Thoracic aorta (tissue), 2 donors: ENCODE measurements around the gene RAB28. TPM values are rescaled to one million over a fixed set of nuclear protein-coding genes. Genes with fewer than 3 reads are reported as not detected.
A peak's percentile ranks its signal among the peaks of the same experiment; 100 is the strongest.

ENCODE experiments used
- ATAC-seq: fragments of 150-250 bp; one replicate; pipeline ENCODE4 v1.8.0; 2017; ENCODE audit warnings: low read depth; ENCODE audit not compliant: insufficient number of reproducible peaks, low FRiP score
- DNase-seq: peaks from one replicate; pipeline ENCODE4 v3.0.0-alpha.2; 2020; ENCODE audit warnings: low spot score
- H3K27ac ChIP-seq, 2 donors: fragments of 200-600 bp; sonication (generic); 1 replicate in 1 of 2; 2 replicates in 1 of 2; pipeline ENCODE4 v1.5.1; 2016; ENCODE audit warnings: mild to moderate bottlenecking in 2 of 2, moderate library complexity in 2 of 2
- H3K27me3 ChIP-seq: fragments of 200-600 bp; sonication (generic); replicated peaks from 2 replicates; pipeline ENCODE4 v1.6.0; 2016; ENCODE audit warnings: mild to moderate bottlenecking; ENCODE audit not compliant: insufficient read depth
- H3K36me3 ChIP-seq: fragments of 200-600 bp; sonication (generic); one replicate; pipeline ENCODE4 v1.5.1; 2016
- H3K4me1 ChIP-seq, 2 donors: fragments of 200-600 bp; sonication (generic); 1 replicate in 1 of 2; 2 replicates in 1 of 2; pipeline versions ENCODE4 v1.5.1 to v1.6.0; 2016; ENCODE audit warnings: low read depth in 2 of 2, mild to moderate bottlenecking in 1 of 2; ENCODE audit not compliant: control insufficient read depth in 1 of 2
- H3K4me3 ChIP-seq: fragments of 200-600 bp; sonication (generic); 2 replicates; pipeline ENCODE4 v1.5.1; 2016; ENCODE audit warnings: mild to moderate bottlenecking
- H3K9me3 ChIP-seq: fragments of 200-600 bp; sonication (generic); 2 replicates; pipeline ENCODE4 v1.5.1; 2016
- total RNA-seq, 2 donors: library from RNA; depleted of rRNA; stranded (reverse); fragments of >200 nt; gene quantifications; one replicate each; pipeline versions ENCODE4 v1.1.0 to v1.2.3, GENCODE V29; 2016
- TF ChIP-seq, protein P1 (sequence below): fragments of 200-600 bp; sonication (generic); IDR thresholded peaks from one replicate; pipeline ENCODE4 v1.5.1; 2019; ENCODE audit warnings: antibody characterized with exemption

Gene RAB28
- 10 to 100 TPM; 17.3 to 24.8 TPM for total RNA-seq

DNA sequence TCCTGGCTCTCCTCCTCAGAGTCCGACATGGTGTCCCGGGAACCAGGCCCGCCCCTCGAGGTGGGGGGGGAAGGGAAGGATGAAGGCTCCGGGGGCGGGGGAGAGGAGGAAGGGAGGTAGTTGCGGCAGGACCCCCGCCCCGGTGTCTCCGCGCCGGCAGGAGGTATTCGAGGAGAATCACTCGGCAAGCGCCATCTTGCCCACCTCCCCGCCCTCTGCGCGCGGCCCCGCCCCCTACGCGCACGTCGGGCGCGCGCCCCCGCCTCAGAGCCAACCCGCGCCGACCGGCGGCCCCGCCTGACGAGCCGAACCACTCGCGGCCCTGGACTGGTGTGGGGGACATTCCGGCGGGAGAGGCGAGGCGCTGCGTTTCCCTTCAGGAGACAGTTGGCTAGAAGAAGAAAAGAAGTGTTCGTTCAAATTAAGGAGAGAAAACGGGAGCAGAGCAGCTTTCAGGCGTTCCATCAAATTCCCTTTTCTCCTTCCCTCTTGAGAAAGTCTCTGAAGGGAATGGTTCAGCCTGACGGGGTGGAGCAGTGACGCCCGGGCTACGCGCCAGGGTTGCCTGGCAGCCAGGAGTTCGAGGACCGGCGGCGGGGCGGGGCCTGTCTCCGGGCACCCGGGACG lies at the start of gene RAB28:
TSS of gene RAB28 (minus strand) at position 219 of the 627 bp plus-strand sequence.
- Histone ChIP-seq H3K27ac (peak within 1 kb of the TSS; percentile 95 to 97), H3K9me3 (no peaks in the 10 kb centered on the region), H3K27me3 (no peaks in the 10 kb centered on the region), H3K36me3 (no peaks in the 10 kb centered on the region), H3K4me3 (peak within 1 kb of the TSS; percentile 91), H3K4me1 (peaks cover 11 to 21% of the 10 kb centered on the region in 2 donors)
- ATAC-seq (peak; percentile 98), DNase-seq (peak; percentile 84)
- TF ChIP-seq, protein P1, sequence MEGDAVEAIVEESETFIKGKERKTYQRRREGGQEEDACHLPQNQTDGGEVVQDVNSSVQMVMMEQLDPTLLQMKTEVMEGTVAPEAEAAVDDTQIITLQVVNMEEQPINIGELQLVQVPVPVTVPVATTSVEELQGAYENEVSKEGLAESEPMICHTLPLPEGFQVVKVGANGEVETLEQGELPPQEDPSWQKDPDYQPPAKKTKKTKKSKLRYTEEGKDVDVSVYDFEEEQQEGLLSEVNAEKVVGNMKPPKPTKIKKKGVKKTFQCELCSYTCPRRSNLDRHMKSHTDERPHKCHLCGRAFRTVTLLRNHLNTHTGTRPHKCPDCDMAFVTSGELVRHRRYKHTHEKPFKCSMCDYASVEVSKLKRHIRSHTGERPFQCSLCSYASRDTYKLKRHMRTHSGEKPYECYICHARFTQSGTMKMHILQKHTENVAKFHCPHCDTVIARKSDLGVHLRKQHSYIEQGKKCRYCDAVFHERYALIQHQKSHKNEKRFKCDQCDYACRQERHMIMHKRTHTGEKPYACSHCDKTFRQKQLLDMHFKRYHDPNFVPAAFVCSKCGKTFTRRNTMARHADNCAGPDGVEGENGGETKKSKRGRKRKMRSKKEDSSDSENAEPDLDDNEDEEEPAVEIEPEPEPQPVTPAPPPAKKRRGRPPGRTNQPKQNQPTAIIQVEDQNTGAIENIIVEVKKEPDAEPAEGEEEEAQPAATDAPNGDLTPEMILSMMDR = no peak

DNA sequence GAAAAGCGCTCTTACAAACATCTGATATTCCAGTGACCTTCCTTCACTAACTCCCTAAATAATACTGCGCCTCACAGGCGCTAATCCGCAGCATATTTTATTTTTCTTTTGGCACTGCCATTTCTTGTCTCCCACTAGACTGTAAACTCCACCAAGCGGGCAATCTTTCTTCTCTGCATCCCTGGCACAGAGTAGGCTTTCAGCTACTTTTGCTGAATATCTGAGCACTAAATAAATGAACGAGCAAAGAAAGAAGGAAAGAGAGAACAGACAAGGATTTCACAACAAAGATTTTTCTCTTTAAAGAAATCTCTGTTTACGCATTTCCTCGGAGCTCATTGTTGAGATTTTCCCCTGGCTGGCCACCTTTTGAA lies 47.5 kb upstream of the RAB28 start:
- H3K4me3 ChIP-seq = no peak overlapping the region
- ATAC-seq = no peak
- H3K36me3 ChIP-seq = no peaks in the 10 kb centered on the region
- H3K27ac ChIP-seq = no peak overlapping the region
- H3K4me1 ChIP-seq = peaks cover 6 to 15% of the 10 kb centered on the region in 2 donors
- H3K27me3 ChIP-seq = peaks cover 15% of the 10 kb centered on the region
- TF ChIP-seq, protein P1 = no peak
- no peak for DNase-seq
- H3K9me3 ChIP-seq = no peaks in the 10 kb centered on the region

DNA sequence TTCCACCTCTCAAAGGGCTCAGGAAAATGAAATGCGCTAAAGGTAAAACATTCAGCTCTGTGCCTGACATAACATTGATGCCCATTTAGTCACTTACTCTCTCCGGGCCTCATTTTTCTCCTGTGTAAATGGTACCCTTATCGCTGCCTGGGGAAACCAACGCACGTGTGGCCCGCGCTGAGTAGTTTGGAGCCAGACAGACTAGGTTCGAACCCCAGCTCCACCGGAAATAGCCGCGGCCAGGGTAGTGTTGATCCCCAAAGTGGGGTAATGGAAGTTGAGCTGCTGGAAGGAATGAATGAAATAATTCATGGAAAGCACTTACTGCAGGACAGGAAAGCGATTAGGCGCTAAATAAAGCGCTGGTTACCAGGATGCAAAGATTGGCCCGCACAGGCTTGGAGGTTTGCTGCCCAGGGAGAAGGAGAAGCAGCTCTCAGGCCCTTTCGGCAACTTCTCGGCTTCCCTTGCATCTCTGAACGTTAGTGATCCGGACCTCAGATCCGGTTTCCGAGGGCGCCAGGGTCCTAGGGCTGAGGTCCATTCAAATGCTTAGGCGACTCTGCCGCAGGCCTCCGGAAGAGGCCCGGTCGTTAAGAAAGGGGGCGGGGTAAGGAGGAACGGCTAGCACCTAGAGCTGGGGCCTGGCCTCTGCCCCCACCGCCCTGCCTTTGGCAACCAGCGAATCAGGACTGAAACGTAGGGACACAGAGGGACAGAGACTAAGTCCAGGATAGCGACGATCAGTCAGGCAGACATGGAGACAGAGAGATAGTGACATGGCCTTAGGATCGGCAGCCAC lies 46.9 kb upstream of the RAB28 start:
- no peak overlapping the region for H3K4me3 ChIP-seq
- no peaks in the 10 kb centered on the region for H3K9me3 ChIP-seq
- TF ChIP-seq, protein P1 = no peak
- H3K36me3 ChIP-seq = no peaks in the 10 kb centered on the region
- peaks cover 6 to 15% of the 10 kb centered on the region in 2 donors for H3K4me1 ChIP-seq
- DNase-seq = no peak
- no peak overlapping the region for H3K27ac ChIP-seq
- H3K27me3 ChIP-seq = peaks cover 15% of the 10 kb centered on the region
- ATAC-seq = no peak

DNA sequence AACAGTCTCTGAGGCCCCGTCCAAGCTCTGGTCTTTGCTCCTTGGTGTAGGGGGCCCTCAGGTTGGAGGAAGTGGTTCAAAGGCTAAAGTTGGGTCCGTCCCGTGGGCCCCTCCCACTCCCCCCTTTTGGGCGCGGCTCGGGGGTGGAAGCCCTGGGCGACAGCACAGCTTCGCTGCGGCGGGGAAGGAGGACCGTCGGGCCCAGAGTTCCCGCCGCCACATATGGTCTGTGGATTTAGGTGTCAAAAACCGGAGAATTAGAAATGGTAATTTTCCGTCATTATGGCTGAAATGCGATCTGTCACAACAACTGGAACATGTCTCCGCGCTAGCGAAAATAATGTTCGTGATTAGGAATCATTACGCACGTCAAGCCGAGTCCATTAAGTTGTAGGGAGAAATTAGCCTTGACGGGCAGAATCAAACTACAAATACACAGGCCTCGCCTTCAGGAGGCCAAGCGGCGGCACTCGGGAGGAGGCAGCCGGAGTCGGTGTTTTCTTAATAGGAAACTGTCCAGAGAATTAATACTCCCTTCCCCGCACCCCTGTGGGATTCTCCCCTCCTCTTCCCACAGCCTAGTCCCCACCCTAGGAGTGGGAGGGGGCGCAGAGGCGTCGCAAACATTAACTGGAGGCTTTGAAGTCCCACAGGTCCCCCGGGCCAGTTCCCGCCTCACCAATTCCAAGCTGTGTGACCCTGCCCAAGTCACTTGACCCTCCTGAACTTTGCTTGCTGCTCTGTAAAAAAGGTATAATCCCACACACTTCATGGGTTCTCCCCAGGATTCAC lies 45.2 kb upstream of the RAB28 start:
- DNase-seq = no peak

More for the DNA sequence above, 45.2 kb upstream of the RAB28 start:
- H3K27ac ChIP-seq = no peak overlapping the region
- H3K4me3 ChIP-seq = no peak overlapping the region
- no peak for ATAC-seq
- H3K27me3 ChIP-seq = peaks cover 18% of the 10 kb centered on the region
- no peaks in the 10 kb centered on the region for H3K36me3 ChIP-seq
- H3K4me1 ChIP-seq = peaks cover 6 to 15% of the 10 kb centered on the region in 2 donors
- TF ChIP-seq, protein P1 = no peak
- H3K9me3 ChIP-seq = peaks cover 7% of the 10 kb centered on the region
